ENCODE data around the gene VEGFC.

VEGFC gene

GRCh38 chr4:176792326-176793059 is at the start of gene VEGFC:
Gene VEGFC (minus strand): TSS chr4:176792922. CDS start chr4:176792311, 611 bp downstream.
- DNase-seq = no peak

- no peak for DNase-seq
Observed at GRCh38 chr4:176841711-176842112, 49.0 kb upstream of the VEGFC start.

GRCh38 chr4:176840166-176840565 is 47.4 kb upstream of the VEGFC start:
- DNase-seq = no peak

- no peak for DNase-seq
Observed at GRCh38 chr4:176839656-176840055, 46.9 kb upstream of the VEGFC start.

- DNase-seq = no peak
Observed at GRCh38 chr4:176838601-176839433, 46.1 kb upstream of the VEGFC start.

- DNase-seq = no peak
Observed at GRCh38 chr4:176837169-176837895, 44.6 kb upstream of the VEGFC start.

GRCh38 chr4:176834531-176834930 is 41.8 kb upstream of the VEGFC start:
- DNase-seq = no peak

- no peak for DNase-seq
Observed at GRCh38 chr4:176833400-176834175, 40.9 kb upstream of the VEGFC start.

- DNase-seq = no peak
Observed at GRCh38 chr4:176830971-176831370, 38.2 kb upstream of the VEGFC start.

- no peak for DNase-seq
Observed at GRCh38 chr4:176825586-176825985, 32.9 kb upstream of the VEGFC start.

GRCh38 chr4:176824645-176825366 is 32.1 kb upstream of the VEGFC start:
- DNase-seq = no peak

- DNase-seq = no peak
Observed at GRCh38 chr4:176818531-176818930, 25.8 kb upstream of the VEGFC start.

GRCh38 chr4:176817204-176817603 is 24.5 kb upstream of the VEGFC start:
- DNase-seq = no peak

GRCh38 chr4:176814770-176815169 is 22.0 kb upstream of the VEGFC start:
- DNase-seq = no peak

- DNase-seq = no peak
Observed at GRCh38 chr4:176810481-176811249, 17.9 kb upstream of the VEGFC start.

- DNase-seq = no peak
Observed at GRCh38 chr4:176806778-176807375, 14.2 kb upstream of the VEGFC start.

GRCh38 chr4:176805155-176805554 is 12.4 kb upstream of the VEGFC start:
- no peak for DNase-seq

- no peak for DNase-seq
Observed at GRCh38 chr4:176800891-176801534, 8.3 kb upstream of the VEGFC start.

GRCh38 chr4:176799653-176800052 is 6.9 kb upstream of the VEGFC start:
- no peak for DNase-seq

- DNase-seq = no peak
Observed at GRCh38 chr4:176798540-176798939, 5.8 kb upstream of the VEGFC start.
